GM10248 (cell line): Measurements from ENCODE around the gene ZBTB7C.

ENCODE experiments used
- CTCF ChIA-PET: fragments of 300-600 bp; sonication (Branson Sonifier 250); formaldehyde crosslinking; extraction: SDS; loops from one replicate; lab custom pipeline; 2021; ENCODE audit warnings: antibody characterized with exemption; lab: Yijun Ruan, JAX
- POLR2A ChIA-PET: fragments of 350-650 bp; sonication (Branson Sonifier 250); formaldehyde crosslinking; extraction: SDS; loops from one replicate; lab custom pipeline; 2020; ENCODE audit warnings: antibody characterized with exemption; lab: Yijun Ruan, JAX
- DNase-seq: peaks from one replicate; pipeline ENCODE4 v3.0.0; 2012; ENCODE audit errors: extremely low spot score
- CTCF ChIP-seq: IDR thresholded peaks from 2 replicates; pipeline ENCODE4 v1.5.1; 2012; ENCODE audit warnings: mild to moderate bottlenecking, low read depth; ENCODE audit errors: extremely low read depth, missing control alignments, control extremely low read depth

ZBTB7C gene

GRCh38 chr18:48007381-48007780 lies 401.8 kb downstream of the ZBTB7C start:
- POLR2A ChIA-PET: no interaction called here
- TF ChIP-seq CTCF: no peak
- CTCF ChIA-PET: interaction anchor here (0.9 to 1.5 kb wide), 4 partner anchors 10 to 36 kb away, joined by 3 to 8 read pairs (median 4); no protein-coding TSS in a partner anchor
- DNase-seq: no peak

- no peak for TF ChIP-seq CTCF
- no peak for DNase-seq
- CTCF ChIA-PET: interaction anchor here (1.1 kb wide), 1 partner anchor 36 kb away, joined by 3 read pairs; no protein-coding TSS in a partner anchor
- POLR2A ChIA-PET: no interaction called here
Measured at GRCh38 chr18:48006415-48007175, 402.6 kb downstream of the ZBTB7C start.

GRCh38 chr18:48004577-48004976 lies 404.6 kb downstream of the ZBTB7C start:
- ChIA-PET CTCF (interaction anchor here (0.6 to 1.1 kb wide), 3 partner anchors 9 to 26 kb away, joined by 3 to 6 read pairs (median 4); no protein-coding TSS in a partner anchor), POLR2A (interaction anchor here (0.6 kb wide), 1 partner anchor 1103 kb away, joined by 3 read pairs; no protein-coding TSS in a partner anchor)
- no peak for TF ChIP-seq CTCF
- no peak for DNase-seq

- CTCF ChIA-PET: interaction anchor here (0.9 to 1.1 kb wide), 3 partner anchors 8 to 27 kb away, joined by 4 to 6 read pairs (median 4); no protein-coding TSS in a partner anchor
- no peak for DNase-seq
- POLR2A ChIA-PET: interaction anchor here (0.6 kb wide), 1 partner anchor 1102 kb away, joined by 3 read pairs; no protein-coding TSS in a partner anchor
- no peak for TF ChIP-seq CTCF
Measured at GRCh38 chr18:48003426-48004349, 405.5 kb downstream of the ZBTB7C start.

GRCh38 chr18:48002933-48003365 lies 406.2 kb downstream of the ZBTB7C start:
- no peak for TF ChIP-seq CTCF
- POLR2A ChIA-PET: no interaction called here
- DNase-seq: no peak
- CTCF ChIA-PET: interaction anchor here (1.0 kb wide), 1 partner anchor 28 kb away, joined by 4 read pairs; no protein-coding TSS in a partner anchor

GRCh38 chr18:48000701-48001100 lies 408.5 kb downstream of the ZBTB7C start:
- no peak for TF ChIP-seq CTCF
- DNase-seq: no peak
- ChIA-PET CTCF (interaction anchor here (1.0 kb wide), 1 partner anchor 11 kb away, joined by 3 read pairs; no protein-coding TSS in a partner anchor), POLR2A (no interaction called here)
